Ovary (tissue), 3 donors: ENCODE data around the gene ITIH6.

Experiments used
- EP300 ChIP-seq: sonication (generic); formaldehyde crosslinking; IDR thresholded peaks from one replicate; pipeline ENCODE4 v1.6.1; 2017; ENCODE audit warnings: antibody characterized with exemption
- POLR2A ChIP-seq: fragments of 450-650 bp; IDR thresholded peaks from one replicate; pipeline ENCODE4 v1.6.1; 2017; ENCODE audit warnings: antibody characterized with exemption, mild to moderate bottlenecking, moderate library complexity
- TF ChIP-seq, protein P1 (sequence below), 3 donors: fragments of 450-650 bp in 2 of 3; fragments of 200-600 bp in 1 of 3; IDR thresholded peaks; one replicate each; pipeline versions ENCODE4 v1.5.1 to v1.8.0; 2016 to 2022; ENCODE audit warnings: antibody characterized with exemption in 3 of 3, mild to moderate bottlenecking in 1 of 3
- donor health status: DM: no; HTN: no; CAD: no.

DNA sequence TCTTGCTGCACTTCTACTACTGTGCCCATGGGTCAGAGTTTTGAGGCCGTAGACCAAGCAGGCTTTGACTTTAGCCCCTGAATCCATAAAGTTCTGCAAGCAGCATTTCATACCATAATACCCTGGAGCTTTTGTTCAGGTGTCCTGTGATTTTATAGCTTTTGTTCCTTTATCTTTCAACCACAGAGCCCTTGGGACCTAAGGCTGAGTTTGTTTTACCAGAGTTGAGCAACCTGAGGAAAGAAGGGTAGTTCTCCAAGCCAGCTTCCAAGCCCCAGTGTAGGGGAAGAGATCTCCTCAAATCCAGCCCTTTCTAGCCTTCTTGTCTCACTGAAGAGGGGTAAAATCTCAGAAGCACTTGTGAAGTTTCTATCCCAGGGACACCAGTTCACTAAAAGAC lies 44.6 kb upstream of the ITIH6 start:
- TF ChIP-seq, protein P1, sequence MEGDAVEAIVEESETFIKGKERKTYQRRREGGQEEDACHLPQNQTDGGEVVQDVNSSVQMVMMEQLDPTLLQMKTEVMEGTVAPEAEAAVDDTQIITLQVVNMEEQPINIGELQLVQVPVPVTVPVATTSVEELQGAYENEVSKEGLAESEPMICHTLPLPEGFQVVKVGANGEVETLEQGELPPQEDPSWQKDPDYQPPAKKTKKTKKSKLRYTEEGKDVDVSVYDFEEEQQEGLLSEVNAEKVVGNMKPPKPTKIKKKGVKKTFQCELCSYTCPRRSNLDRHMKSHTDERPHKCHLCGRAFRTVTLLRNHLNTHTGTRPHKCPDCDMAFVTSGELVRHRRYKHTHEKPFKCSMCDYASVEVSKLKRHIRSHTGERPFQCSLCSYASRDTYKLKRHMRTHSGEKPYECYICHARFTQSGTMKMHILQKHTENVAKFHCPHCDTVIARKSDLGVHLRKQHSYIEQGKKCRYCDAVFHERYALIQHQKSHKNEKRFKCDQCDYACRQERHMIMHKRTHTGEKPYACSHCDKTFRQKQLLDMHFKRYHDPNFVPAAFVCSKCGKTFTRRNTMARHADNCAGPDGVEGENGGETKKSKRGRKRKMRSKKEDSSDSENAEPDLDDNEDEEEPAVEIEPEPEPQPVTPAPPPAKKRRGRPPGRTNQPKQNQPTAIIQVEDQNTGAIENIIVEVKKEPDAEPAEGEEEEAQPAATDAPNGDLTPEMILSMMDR (IDR thresholded peaks at IDR 0.05): no peak
- no peak for TF ChIP-seq POLR2A
- no peak for TF ChIP-seq EP300
